OCI-M2 (cell line): ENCODE results near the gene S100A10.

ENCODE experiments used
- DNase-seq: peaks from one replicate; lab custom pipeline; 2025; ENCODE audit not compliant: unreplicated experiment; lab: John Stamatoyannopoulos, UW

S100A10 gene

GRCh38 chr1:151993734-151994496 is at the start of gene S100A10:
Gene S100A10, minus strand, starts transcription at chr1:151993859. Its CDS starts 7,629 bp downstream, at chr1:151986230.
- no peak for DNase-seq

GRCh38 chr1:152042030-152042429 is 48.4 kb upstream of the S100A10 start:
- no peak for DNase-seq

GRCh38 chr1:152039886-152040285 is 46.2 kb upstream of the S100A10 start:
- DNase-seq, result no peak

- DNase-seq, result no peak
Measured at GRCh38 chr1:152039461-152039860, 45.8 kb upstream of the S100A10 start.

- DNase-seq, result no peak
Measured at GRCh38 chr1:152038871-152039270, 45.2 kb upstream of the S100A10 start.

GRCh38 chr1:152036267-152037216 is 42.9 kb upstream of the S100A10 start, which contains the start of gene S100A11:
Gene S100A11, minus strand, starts transcription at chr1:152037004. Its CDS starts 89 bp downstream, at chr1:152036915.
- DNase-seq, result no peak

GRCh38 chr1:152035539-152036266 is 42.0 kb upstream of the S100A10 start:
- no peak for DNase-seq

GRCh38 chr1:152034654-152035538 is 41.2 kb upstream of the S100A10 start:
- no peak for DNase-seq

- no peak for DNase-seq
Measured at GRCh38 chr1:152034324-152034653, 40.6 kb upstream of the S100A10 start.

GRCh38 chr1:152029929-152030211 is 36.2 kb upstream of the S100A10 start:
- no peak for DNase-seq

- DNase-seq, result no peak
Measured at GRCh38 chr1:152029144-152029928, 35.7 kb upstream of the S100A10 start.

- DNase-seq, result no peak
Measured at GRCh38 chr1:152026895-152027294, 33.2 kb upstream of the S100A10 start.

GRCh38 chr1:152024223-152024622 is 30.6 kb upstream of the S100A10 start:
- no peak for DNase-seq

GRCh38 chr1:152023221-152023620 is 29.6 kb upstream of the S100A10 start:
- DNase-seq, result no peak

- DNase-seq, result no peak
Measured at GRCh38 chr1:152022474-152022873, 28.8 kb upstream of the S100A10 start.

GRCh38 chr1:152021569-152021968 is 27.9 kb upstream of the S100A10 start:
- DNase-seq, result no peak

GRCh38 chr1:152020849-152021248 is 27.2 kb upstream of the S100A10 start:
- no peak for DNase-seq

- no peak for DNase-seq
Measured at GRCh38 chr1:152018537-152018936, 24.9 kb upstream of the S100A10 start.

- no peak for DNase-seq
Measured at GRCh38 chr1:152015766-152016165, 22.1 kb upstream of the S100A10 start.

GRCh38 chr1:152014943-152015342 is 21.3 kb upstream of the S100A10 start:
- no peak for DNase-seq
